K562 (cell line): Measurements from ENCODE around the gene IFITM2. TPM values are rescaled to one million over a fixed set of nuclear protein-coding genes. Genes with fewer than 3 reads are reported as not detected.

Experiments
- BHLHE40 ChIP-seq: IDR thresholded peaks from 2 replicates; pipeline ENCODE4 v1.6.1; 2011; ENCODE audit warnings: low read length, improper control_type of control experiment
- CREB3 ChIP-seq: fragments of 450-650 bp; conservative IDR thresholded peaks from 2 replicates; pipeline ENCODE4 v1.6.1; 2016; ENCODE audit warnings: missing genetic modification characterization, low read depth, mild to moderate bottlenecking, missing compliant biosample characterization, moderate library complexity
- CXXC5 ChIP-seq: fragments of 250-450 bp; sonication (Bioruptor Pico); IDR thresholded peaks from 2 replicates; pipeline ENCODE4 v1.8.0; 2022; ENCODE audit warnings: inconsistent platforms, mild to moderate bottlenecking, moderate library complexity
- DMBX1 ChIP-seq: fragments of 250-450 bp; sonication (Bioruptor Pico); IDR thresholded peaks from 2 replicates; pipeline ENCODE4 v1.8.0; 2022; ENCODE audit warnings: inconsistent platforms, mild to moderate bottlenecking, moderate library complexity, borderline replicate concordance
- FOXM1 ChIP-seq, 2 experiments: fragments of 450-650 bp in 1 of 2; sonication (generic) in 1 of 2; formaldehyde crosslinking in 1 of 2; IDR thresholded peaks; 2 replicates each; pipeline versions ENCODE4 v1.6.1 to v1.9.0; 2017 to 2022; ENCODE audit warnings: low read depth in 2 of 2, mild to moderate bottlenecking in 2 of 2, missing genetic modification reagents in 1 of 2, moderate library complexity in 1 of 2
- GATAD2A ChIP-seq: fragments of 450-650 bp; IDR thresholded peaks from 2 replicates; pipeline ENCODE4 v1.6.1; 2017
- GTF2A2 ChIP-seq: IDR thresholded peaks from 2 replicates; pipeline ENCODE4 v1.6.1; 2016; ENCODE audit warnings: mild to moderate bottlenecking, missing genetic modification characterization, missing compliant biosample characterization
- HNRNPH1 ChIP-seq: fragments of 200-400 bp; formaldehyde crosslinking; optimal IDR thresholded peaks from 2 replicates; pipeline ENCODE3; 2017; ENCODE audit warnings: low read depth, mild to moderate bottlenecking, low read length, moderate library complexity
- NFRKB ChIP-seq: fragments of 450-650 bp; IDR thresholded peaks from 2 replicates; pipeline ENCODE4 v1.6.1; 2016; ENCODE audit warnings: low read depth
- NFYB ChIP-seq: IDR thresholded peaks from 2 replicates; pipeline ENCODE4 v1.6.1; 2011; ENCODE audit warnings: mild to moderate bottlenecking, moderate library complexity; ENCODE audit not compliant: insufficient read length; ENCODE audit errors: extremely low read depth
- NR2C1 ChIP-seq, 2 experiments: fragments of 450-650 bp; IDR thresholded peaks; 2 replicates each; pipeline ENCODE4 v1.6.1; 2017; ENCODE audit warnings: mild to moderate bottlenecking in 2 of 2, antibody characterized with exemption in 1 of 2, inconsistent platforms in 1 of 2, missing compliant biosample characterization in 1 of 2, missing genetic modification characterization in 1 of 2
- NR4A1 ChIP-seq, 2 experiments: fragments of 250-450 bp in 1 of 2; fragments of 450-650 bp in 1 of 2; sonication (Bioruptor Pico) in 1 of 2; IDR thresholded peaks; 2 replicates each; pipeline versions ENCODE4 v1.4.0 to v1.6.1; 2016 to 2020; ENCODE audit warnings: mild to moderate bottlenecking in 2 of 2, missing compliant biosample characterization in 1 of 2, missing genetic modification characterization in 1 of 2, moderate library complexity in 1 of 2
- PHF8 ChIP-seq: fragments of 200-600 bp; sonication (generic); IDR thresholded peaks from 2 replicates; pipeline ENCODE4 v1.6.1; 2012; ENCODE audit warnings: mixed run types, mild to moderate bottlenecking, inconsistent platforms, low read length, moderate library complexity, borderline replicate concordance
- RBM34 ChIP-seq: fragments of 200-400 bp; formaldehyde crosslinking; IDR thresholded peaks from 2 replicates; pipeline ENCODE4 v1.6.1; 2018; ENCODE audit warnings: low read length, borderline replicate concordance; ENCODE audit not compliant: insufficient read depth
- SIN3A ChIP-seq, 2 experiments: fragments of 150-350 bp in 1 of 2; IDR thresholded peaks; 2 replicates each; pipeline ENCODE4 v1.6.1; 2011 to 2016; ENCODE audit warnings: borderline replicate concordance in 2 of 2, low read depth in 2 of 2, low read length in 2 of 2, mild to moderate bottlenecking in 2 of 2, moderate library complexity in 2 of 2; ENCODE audit not compliant: control insufficient read depth in 1 of 2
- SMAD4 ChIP-seq: fragments of 250-450 bp; sonication (Bioruptor Pico); conservative IDR thresholded peaks from 2 replicates; pipeline ENCODE4 v1.8.0; 2021; ENCODE audit warnings: inconsistent platforms, mild to moderate bottlenecking, moderate library complexity
- SMARCB1 ChIP-seq: IDR thresholded peaks from 2 replicates; pipeline ENCODE4 v1.6.1; 2011; ENCODE audit warnings: improper control_type of control experiment, low read depth; ENCODE audit not compliant: insufficient read length
- SP1 ChIP-seq: sonication (generic); formaldehyde crosslinking; IDR thresholded peaks from 2 replicates; pipeline ENCODE4 v1.8.1; 2022; ENCODE audit warnings: mild to moderate bottlenecking, missing genetic modification reagents
- ZFX ChIP-seq: sonication (generic); formaldehyde crosslinking; IDR thresholded peaks from 2 replicates; pipeline ENCODE4 v1.8.0; 2022; ENCODE audit warnings: mild to moderate bottlenecking, missing genetic modification reagents, moderate library complexity
- ZNF217 ChIP-seq: sonication (generic); formaldehyde crosslinking; IDR thresholded peaks from 2 replicates; pipeline ENCODE4 v1.8.0; 2022; ENCODE audit warnings: mild to moderate bottlenecking, missing genetic modification reagents
- ZNF57 ChIP-seq: fragments of 450-650 bp; formaldehyde crosslinking; IDR thresholded peaks from 2 replicates; pipeline ENCODE4 v1.4.0; 2020; ENCODE audit warnings: mild to moderate bottlenecking, moderate library complexity
- polyA plus RNA-seq, 8 experiments: library from polyadenylated mRNA; depleted of rRNA in 4 of 8; stranded (reverse) in 5 of 8; unstranded in 3 of 8; fragments of >200 nt; fragmentation: Nextera tagmentation in 2 of 8; fragmentation: Illumina TruSeq in 1 of 8; extraction: Ambion mirVana in 2 of 8; extraction: Trizol in 1 of 8; gene quantifications; 2 replicates each; pipeline versions ENCODE4 v1.2.1 to v1.2.3, GENCODE V29; 2011 to 2014; ENCODE audit warnings: inconsistent platforms in 1 of 8, missing spikeins in 1 of 8
- total RNA-seq, 7 experiments: library from RNA; depleted of rRNA in 6 of 7; stranded (reverse); fragments of >200 nt in 6 of 7; fragmentation: Illumina TruSeq in 2 of 7; extraction: Trizol in 2 of 7; gene quantifications; 2 replicates each; pipeline versions ENCODE4 v1.2.1 to v1.2.3, GENCODE V29; 2011 to 2021; ENCODE audit warnings: low replicate concordance in 1 of 7
- TF ChIP-seq, protein P1 (sequence below): sonication (generic); formaldehyde crosslinking; IDR thresholded peaks from 2 replicates; pipeline ENCODE4 v1.9.0; 2022; ENCODE audit warnings: mild to moderate bottlenecking, missing genetic modification reagents

Gene IFITM2
- total and polyA plus RNA-seq, 9 of the 15 experiments (the other 6 are each of a cell fraction or from before 2014, with no cell fraction given): 52.8 to 4,872 (median 356) TPM

DNA sequence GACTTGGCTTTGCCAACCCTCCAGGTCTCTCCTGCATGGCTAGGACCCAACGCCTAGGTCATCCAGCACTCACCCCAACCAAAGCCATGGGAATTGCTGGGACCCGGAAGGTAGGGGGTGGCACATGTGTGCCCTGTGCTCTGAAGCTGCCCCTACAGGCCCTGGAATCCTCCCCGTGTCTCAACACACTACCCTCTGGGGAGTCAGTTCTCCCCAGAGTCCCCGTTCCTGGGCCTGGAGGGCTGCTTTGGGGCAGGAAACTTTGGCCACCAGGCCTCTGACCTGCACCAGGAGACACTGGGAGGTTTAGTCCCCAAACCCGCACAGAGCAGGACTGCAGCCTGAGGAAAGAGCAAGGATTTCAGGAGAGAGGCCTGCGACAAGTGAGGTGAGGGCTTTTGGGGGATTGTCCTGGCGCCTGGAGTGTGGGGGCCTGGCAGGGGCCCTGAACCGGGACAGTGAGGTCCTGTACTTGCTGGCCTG lies 5.7 kb downstream of the IFITM2 start (continued):
- 0 out of 2 replicates have a peak, but pooled peaks have one; percentile 7 for TF ChIP-seq BHLHE40
- no peak for TF ChIP-seq RBM34
- TF ChIP-seq ZFX (CRISPR knock-in tag): peak; percentile 77
- TF ChIP-seq NR4A1 (CRISPR knock-in tag; IDR thresholded peaks at IDR 0.05): 0 out of 2 replicates have a peak, but pooled peaks have one; percentile 58
- TF ChIP-seq NR4A1 (tag; IDR thresholded peaks at IDR 0.05): no peak; the same call in 1 of the 2 replicates
- TF ChIP-seq GATAD2A: 0 out of 2 replicates have a peak, but pooled peaks have one; percentile 12
- 0 out of 2 replicates have a peak, but pooled peaks have one; percentile 18 for TF ChIP-seq GTF2A2 (tag)
- no peak for TF ChIP-seq FOXM1 (IDR thresholded peaks at IDR 0.05; ENCODE audit: low read depth)
- TF ChIP-seq FOXM1 (CRISPR knock-in tag; IDR thresholded peaks at IDR 0.05; ENCODE audit: low read depth): no peak
- 0 out of 2 replicates have a peak, but pooled peaks have one; percentile 11 for TF ChIP-seq ZNF57 (CRISPR knock-in tag)
- TF ChIP-seq DMBX1 (CRISPR knock-in tag): peak; percentile 74; the same call in 1 of the 2 replicates
- peak; percentile 80; the same call in 1 of the 2 replicates for TF ChIP-seq SMAD4 (CRISPR knock-in tag)
- TF ChIP-seq NFRKB: peak; percentile 11; the same call in 1 of the 2 replicates
- TF ChIP-seq, protein P1, sequence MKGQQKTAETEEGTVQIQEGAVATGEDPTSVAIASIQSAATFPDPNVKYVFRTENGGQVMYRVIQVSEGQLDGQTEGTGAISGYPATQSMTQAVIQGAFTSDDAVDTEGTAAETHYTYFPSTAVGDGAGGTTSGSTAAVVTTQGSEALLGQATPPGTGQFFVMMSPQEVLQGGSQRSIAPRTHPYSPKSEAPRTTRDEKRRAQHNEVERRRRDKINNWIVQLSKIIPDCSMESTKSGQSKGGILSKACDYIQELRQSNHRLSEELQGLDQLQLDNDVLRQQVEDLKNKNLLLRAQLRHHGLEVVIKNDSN: peak; percentile 31; the same call in 1 of the 2 replicates
- peak; percentile 46; the same call in 1 of the 2 replicates for TF ChIP-seq CXXC5 (CRISPR knock-in tag)
- TF ChIP-seq NFYB: no peak
- TF ChIP-seq NR2C1 (IDR thresholded peaks at IDR 0.05): no peak
- peak; percentile 25; the same call in 1 of the 2 replicates for TF ChIP-seq NR2C1 (tag; IDR thresholded peaks at IDR 0.05)
- TF ChIP-seq SMARCB1: no peak
- no peak for TF ChIP-seq SIN3A (IDR thresholded peaks at IDR 0.05; ENCODE audit: borderline replicate concordance in 2 of 2, control insufficient read depth in 1 of 2, low read depth in 2 of 2, low read length in 2 of 2)
- 0 out of 2 replicates have a peak, but pooled peaks have one; percentile 14 for TF ChIP-seq CREB3 (tag)
- TF ChIP-seq PHF8: peak; percentile 29; the same call in 1 of the 2 replicates
- 0 out of 2 replicates have a peak, but pooled peaks have one; percentile 3 for TF ChIP-seq SP1 (CRISPR knock-in tag)
- no peak for TF ChIP-seq ZNF217 (CRISPR knock-in tag)
- no peak for TF ChIP-seq HNRNPH1
